GM12878 (cell line): ENCODE results near the gene CTNNBIP1. TPM values are rescaled to one million over a fixed set of nuclear protein-coding genes. Genes with fewer than 3 reads are reported as not detected.

Source experiments
- ATF3 ChIP-seq: IDR thresholded peaks from 2 replicates; pipeline ENCODE4 v1.6.1; 2011; ENCODE audit warnings: low read depth, mild to moderate bottlenecking, low read length, moderate library complexity, borderline replicate concordance; ENCODE audit errors: extremely low read depth
- BCL11A ChIP-seq: IDR thresholded peaks from 2 replicates; pipeline ENCODE4 v1.6.1; 2011; ENCODE audit warnings: low read depth, low read length
- CBX3 ChIP-seq: fragments of 200-600 bp; sonication (generic); IDR thresholded peaks from 2 replicates; pipeline ENCODE4 v1.6.1; 2016; ENCODE audit warnings: low read depth, borderline replicate concordance
- CEBPB ChIP-seq, 2 experiments: fragments of 150-350 bp in 1 of 2; IDR thresholded peaks; 2 replicates each; pipeline ENCODE4 v1.6.1; 2012 to 2014; ENCODE audit warnings: low read depth in 2 of 2, low read length in 2 of 2, borderline replicate concordance in 1 of 2, inconsistent platforms in 1 of 2
- CHD1 ChIP-seq: IDR thresholded peaks from 2 replicates; pipeline ENCODE4 v1.6.1; 2012; ENCODE audit warnings: low read depth, low read length, improper control_type of control experiment
- CHD2 ChIP-seq: IDR thresholded peaks from 2 replicates; pipeline ENCODE4 v1.6.1; 2011; ENCODE audit warnings: low read depth, low read length, improper control_type of control experiment, borderline replicate concordance
- CREM ChIP-seq: IDR thresholded peaks from 2 replicates; pipeline ENCODE4 v1.6.1; 2014; ENCODE audit warnings: antibody characterized with exemption, low read depth
- EED ChIP-seq: sonication (generic); IDR thresholded peaks from 2 replicates; pipeline ENCODE4 v1.6.1; 2016; ENCODE audit warnings: antibody characterized with exemption, low read depth
- EGR1 ChIP-seq, 2 experiments: IDR thresholded peaks; 1 replicate in 1 of 2; 2 replicates in 1 of 2; pipeline ENCODE4 v1.6.1; 2011 to 2012; ENCODE audit warnings: low read depth in 2 of 2, low read length in 2 of 2, borderline replicate concordance in 1 of 2, mild to moderate bottlenecking in 1 of 2, moderate library complexity in 1 of 2
- MEF2A ChIP-seq: IDR thresholded peaks from 2 replicates; pipeline ENCODE4 v1.6.1; 2011; ENCODE audit warnings: low read depth, mild to moderate bottlenecking, low read length, moderate library complexity; ENCODE audit not compliant: insufficient read depth
- MTA3 ChIP-seq: IDR thresholded peaks from 2 replicates; pipeline ENCODE4 v1.6.1; 2012; ENCODE audit warnings: low read length, inconsistent platforms, borderline replicate concordance
- MXI1 ChIP-seq: fragments of 150-350 bp; IDR thresholded peaks from 2 replicates; pipeline ENCODE4 v1.6.1; 2011; ENCODE audit warnings: low read depth, mild to moderate bottlenecking, inconsistent platforms, low read length, improper control_type of control experiment
- PKNOX1 ChIP-seq: fragments of 450-650 bp; IDR thresholded peaks from 2 replicates; pipeline ENCODE4 v1.6.1; 2016; ENCODE audit warnings: mild to moderate bottlenecking
- RCOR1 ChIP-seq: conservative IDR thresholded peaks from 2 replicates; pipeline ENCODE4 v1.6.1; 2012; ENCODE audit warnings: low read depth, low read length, improper control_type of control experiment
- STAT3 ChIP-seq: IDR thresholded peaks from 2 replicates; pipeline ENCODE4 v1.6.1; 2011; ENCODE audit warnings: low read depth, low read length, improper control_type of control experiment
- TBL1XR1 ChIP-seq: IDR thresholded peaks from 2 replicates; pipeline ENCODE4 v1.6.1; 2012; ENCODE audit warnings: low read depth, low read length, improper control_type of control experiment
- YBX1 ChIP-seq: fragments of 450-650 bp; IDR thresholded peaks from 2 replicates; pipeline ENCODE4 v1.6.1; 2016; ENCODE audit warnings: antibody characterized with exemption
- ZBED1 ChIP-seq: IDR thresholded peaks from 2 replicates; pipeline ENCODE4 v1.6.1; 2016; ENCODE audit warnings: borderline replicate concordance
- ZNF274 ChIP-seq: IDR thresholded peaks from one replicate; pipeline ENCODE4 v1.8.0; 2011; ENCODE audit not compliant: insufficient read length, insufficient read depth
- ZNF592 ChIP-seq: fragments of 450-650 bp; IDR thresholded peaks from 2 replicates; pipeline ENCODE4 v1.6.1; 2017; ENCODE audit warnings: mild to moderate bottlenecking, moderate library complexity
- ZNF622 ChIP-seq: fragments of 450-650 bp; IDR thresholded peaks from 2 replicates; pipeline ENCODE4 v1.6.1; 2017; ENCODE audit warnings: mild to moderate bottlenecking, inconsistent platforms
- polyA plus RNA-seq, 11 experiments: library from polyadenylated mRNA; depleted of rRNA in 4 of 11; unstranded in 6 of 11; stranded (reverse) in 5 of 11; fragments of >200 nt; fragmentation: Nextera tagmentation in 4 of 11; fragmentation: Illumina TruSeq in 1 of 11; extraction: Ambion mirVana in 4 of 11; extraction: Trizol in 1 of 11; gene quantifications; 1 replicate in 1 of 11; 2 replicates in 10 of 11; pipeline versions ENCODE4 v1.2.1 to v1.2.3, GENCODE V29; 2011 to 2016; ENCODE audit warnings: inconsistent platforms in 2 of 11, missing spikeins in 2 of 11, low read depth in 1 of 11
- total RNA-seq, 4 experiments: library from RNA; depleted of rRNA in 3 of 4; stranded (reverse); fragments of >200 nt in 3 of 4; fragmentation: Illumina TruSeq in 1 of 4; extraction: Trizol in 1 of 4; gene quantifications; 2 replicates each; pipeline versions ENCODE4 v1.2.1 to v1.2.3, GENCODE V29; 2013 to 2021
- TF ChIP-seq, protein P1 (sequence below), 3 experiments: IDR thresholded peaks in 2 of 3; conservative IDR thresholded peaks in 1 of 3; 2 replicates each; pipeline ENCODE4 v1.5.1; 2011; ENCODE audit warnings: low read depth in 3 of 3, low read length in 3 of 3, mild to moderate bottlenecking in 3 of 3, control low read depth in 2 of 3, moderate library complexity in 2 of 3, inconsistent platforms in 1 of 3, mixed read lengths in 1 of 3; ENCODE audit not compliant: control insufficient read depth in 2 of 3, insufficient read depth in 1 of 3; ENCODE audit errors: extremely low read depth in 1 of 3
- TF ChIP-seq, protein P2 (sequence below): IDR thresholded peaks from 2 replicates; pipeline ENCODE4 v1.6.1; 2012; ENCODE audit warnings: low read depth, low read length, improper control_type of control experiment

CTNNBIP1 gene
- total and polyA plus RNA-seq, 10 of the 15 experiments (the other 5 are each of a cell fraction or from before 2014, with no cell fraction given), result 0.42 to 31.8 (median 10.8) TPM

- TF ChIP-seq ZNF592 (no peak), ZBED1 (no peak), BCL11A (no peak), CEBPB (IDR thresholded peaks at IDR 0.05; ENCODE audit: borderline replicate concordance in 1 of 2, low read depth in 2 of 2, low read length in 2 of 2) (no peak), STAT3 (no peak), MXI1 (no peak), MTA3 (peak; percentile 61; the same call in 1 of the 2 replicates), EED (no peak), ZNF274 (no peak), YBX1 (no peak), CHD2 (no peak), PKNOX1 (peak; percentile 13; the same call in 1 of the 2 replicates), EGR1 (IDR thresholded peaks at IDR 0.05; ENCODE audit: borderline replicate concordance in 1 of 2, low read depth in 2 of 2, low read length in 2 of 2) (no peak), ATF3 (no peak), TBL1XR1 (no peak), RCOR1 (0 out of 2 replicates have a peak, but pooled peaks have one; percentile 34), ZNF622 (no peak), CREM (no peak), CBX3 (no peak), CHD1 (no peak), MEF2A (0 out of 2 replicates have a peak, but pooled peaks have one; percentile 53)
- TF ChIP-seq, protein P1, sequence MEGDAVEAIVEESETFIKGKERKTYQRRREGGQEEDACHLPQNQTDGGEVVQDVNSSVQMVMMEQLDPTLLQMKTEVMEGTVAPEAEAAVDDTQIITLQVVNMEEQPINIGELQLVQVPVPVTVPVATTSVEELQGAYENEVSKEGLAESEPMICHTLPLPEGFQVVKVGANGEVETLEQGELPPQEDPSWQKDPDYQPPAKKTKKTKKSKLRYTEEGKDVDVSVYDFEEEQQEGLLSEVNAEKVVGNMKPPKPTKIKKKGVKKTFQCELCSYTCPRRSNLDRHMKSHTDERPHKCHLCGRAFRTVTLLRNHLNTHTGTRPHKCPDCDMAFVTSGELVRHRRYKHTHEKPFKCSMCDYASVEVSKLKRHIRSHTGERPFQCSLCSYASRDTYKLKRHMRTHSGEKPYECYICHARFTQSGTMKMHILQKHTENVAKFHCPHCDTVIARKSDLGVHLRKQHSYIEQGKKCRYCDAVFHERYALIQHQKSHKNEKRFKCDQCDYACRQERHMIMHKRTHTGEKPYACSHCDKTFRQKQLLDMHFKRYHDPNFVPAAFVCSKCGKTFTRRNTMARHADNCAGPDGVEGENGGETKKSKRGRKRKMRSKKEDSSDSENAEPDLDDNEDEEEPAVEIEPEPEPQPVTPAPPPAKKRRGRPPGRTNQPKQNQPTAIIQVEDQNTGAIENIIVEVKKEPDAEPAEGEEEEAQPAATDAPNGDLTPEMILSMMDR (IDR thresholded peaks at IDR 0.05 in 2 of 3, conservative IDR thresholded peaks at IDR 0.05 in 1 of 3; ENCODE audit: control insufficient read depth in 2 of 3, extremely low read depth in 1 of 3, insufficient read depth in 1 of 3, low read depth in 3 of 3, low read length in 3 of 3), result peak; percentile 50 to 67 (median 62)
- TF ChIP-seq, protein P2, sequence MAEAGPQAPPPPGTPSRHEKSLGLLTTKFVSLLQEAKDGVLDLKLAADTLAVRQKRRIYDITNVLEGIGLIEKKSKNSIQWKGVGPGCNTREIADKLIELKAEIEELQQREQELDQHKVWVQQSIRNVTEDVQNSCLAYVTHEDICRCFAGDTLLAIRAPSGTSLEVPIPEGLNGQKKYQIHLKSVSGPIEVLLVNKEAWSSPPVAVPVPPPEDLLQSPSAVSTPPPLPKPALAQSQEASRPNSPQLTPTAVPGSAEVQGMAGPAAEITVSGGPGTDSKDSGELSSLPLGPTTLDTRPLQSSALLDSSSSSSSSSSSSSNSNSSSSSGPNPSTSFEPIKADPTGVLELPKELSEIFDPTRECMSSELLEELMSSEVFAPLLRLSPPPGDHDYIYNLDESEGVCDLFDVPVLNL, result no peak
These were observed 32.4 kb upstream of the CTNNBIP1 start (continued) for GRCh38 chr1:9942399-9942938.
